ENCODE data around the gene KCNQ1.

GRCh38 chr11:2582946-2583604 is 138.3 kb downstream of the KCNQ1 start:
- TF ChIP-seq GATA3 (IDR thresholded peaks at IDR 0.05; ENCODE audit: low read depth, low read length) (no peak), GATA2 (IDR thresholded peaks at IDR 0.05; ENCODE audit: low read depth, low read length) (no peak)
